Esophagus muscularis mucosa (tissue), 3 donors: ENCODE data around the gene POLE.

ENCODE experiments used
- POLR2AphosphoS5 ChIP-seq, 2 donors: sonication (generic); formaldehyde crosslinking; IDR thresholded peaks; one replicate each; pipeline ENCODE4 v1.6.1; 2017; ENCODE audit warnings: antibody characterized with exemption in 2 of 2
- TF ChIP-seq, protein P1 (sequence below), 3 experiments: fragments of 200-600 bp in 2 of 3; fragments of 450-650 bp in 1 of 3; sonication (generic) in 2 of 3; IDR thresholded peaks; one replicate each; pipeline ENCODE4 v1.5.1; 2017 to 2019; ENCODE audit warnings: antibody characterized with exemption in 3 of 3, mild to moderate bottlenecking in 2 of 3, moderate library complexity in 1 of 3

DNA sequence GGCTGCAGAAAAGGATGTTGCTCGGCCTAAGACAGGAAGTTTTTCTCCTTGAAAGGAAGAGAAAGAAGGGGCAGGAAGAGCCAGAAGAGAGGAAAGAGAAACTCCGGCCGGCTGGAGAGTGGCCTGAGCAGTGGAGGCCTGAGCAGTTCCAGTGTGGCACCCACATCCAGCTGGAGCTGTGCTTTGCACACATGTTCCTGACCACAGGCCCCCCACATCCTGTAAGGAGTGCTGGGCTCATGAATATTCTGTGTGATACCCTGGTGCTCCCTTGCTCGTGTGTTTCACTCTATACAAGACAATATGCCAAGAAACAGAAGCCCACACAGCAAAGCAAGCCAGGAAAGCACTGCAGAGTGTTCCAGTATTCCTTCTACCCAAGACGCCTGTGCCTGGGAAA, 27.1 kb downstream of the POLE start:
- TF ChIP-seq, protein P1, sequence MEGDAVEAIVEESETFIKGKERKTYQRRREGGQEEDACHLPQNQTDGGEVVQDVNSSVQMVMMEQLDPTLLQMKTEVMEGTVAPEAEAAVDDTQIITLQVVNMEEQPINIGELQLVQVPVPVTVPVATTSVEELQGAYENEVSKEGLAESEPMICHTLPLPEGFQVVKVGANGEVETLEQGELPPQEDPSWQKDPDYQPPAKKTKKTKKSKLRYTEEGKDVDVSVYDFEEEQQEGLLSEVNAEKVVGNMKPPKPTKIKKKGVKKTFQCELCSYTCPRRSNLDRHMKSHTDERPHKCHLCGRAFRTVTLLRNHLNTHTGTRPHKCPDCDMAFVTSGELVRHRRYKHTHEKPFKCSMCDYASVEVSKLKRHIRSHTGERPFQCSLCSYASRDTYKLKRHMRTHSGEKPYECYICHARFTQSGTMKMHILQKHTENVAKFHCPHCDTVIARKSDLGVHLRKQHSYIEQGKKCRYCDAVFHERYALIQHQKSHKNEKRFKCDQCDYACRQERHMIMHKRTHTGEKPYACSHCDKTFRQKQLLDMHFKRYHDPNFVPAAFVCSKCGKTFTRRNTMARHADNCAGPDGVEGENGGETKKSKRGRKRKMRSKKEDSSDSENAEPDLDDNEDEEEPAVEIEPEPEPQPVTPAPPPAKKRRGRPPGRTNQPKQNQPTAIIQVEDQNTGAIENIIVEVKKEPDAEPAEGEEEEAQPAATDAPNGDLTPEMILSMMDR (IDR thresholded peaks at IDR 0.05) = no peak
- TF ChIP-seq POLR2AphosphoS5 (IDR thresholded peaks at IDR 0.05) = no peak
